Panc1 (cell line): ENCODE results near the gene ASF1B. TPM values are rescaled to one million over a fixed set of nuclear protein-coding genes. Genes with fewer than 3 reads are reported as not detected.

Source experiments
- ATAC-seq: fragments of 200-7000 bp; cut with Tn5 transposase; 2 replicates; pipeline ENCODE4 v1.9.1; 2020; ENCODE audit warnings: mild to moderate bottlenecking, moderate library complexity
- BruUV-seq: library from RNA; stranded (reverse); fragments of 400-500 nt; replicated peaks from 2 replicates; lab custom pipeline; 2021; lab: Mats Ljungman, UMichigan
- CTCF ChIA-PET: fragments of 300-600 bp; sonication (Branson Sonifier 250); formaldehyde crosslinking; loops from one replicate; lab custom pipeline; 2022; ENCODE audit warnings: antibody characterized with exemption; lab: Charles Lee
- POLR2A ChIA-PET: fragments of 300-600 bp; sonication (Branson Sonifier 250); formaldehyde crosslinking; loops from one replicate; lab custom pipeline; 2022; ENCODE audit warnings: antibody characterized with exemption; lab: Charles Lee
- DNase-seq: peaks from one replicate; pipeline ENCODE4 v3.0.0-alpha.2; 2010; ENCODE audit warnings: low read depth, low spot score
- H3K27ac ChIP-seq: 2 replicates; pipeline ENCODE4 v1.5.1; 2011; ENCODE audit warnings: mild to moderate bottlenecking, low read length, inconsistent platforms
- H3K27me3 ChIP-seq: fragments of 200-500 bp; sonication (Bioruptor generic); 2 replicates; pipeline ENCODE4 v1.6.0; 2014; ENCODE audit warnings: low read length, inconsistent platforms; ENCODE audit not compliant: control insufficient read depth, insufficient read depth
- H3K36me3 ChIP-seq: fragments of 200-500 bp; sonication (Bioruptor generic); 2 replicates; pipeline ENCODE4 v1.5.1; 2014; ENCODE audit warnings: inconsistent platforms, mild to moderate bottlenecking, low read length, moderate library complexity; ENCODE audit not compliant: control insufficient read depth, insufficient read depth
- H3K4me1 ChIP-seq: 2 replicates; pipeline ENCODE4 v1.5.1; 2011; ENCODE audit warnings: inconsistent platforms, mild to moderate bottlenecking, low read length, moderate library complexity; ENCODE audit not compliant: control insufficient read depth, insufficient read depth
- H3K4me3 ChIP-seq, 2 experiments: 2 replicates each; pipeline ENCODE4 v1.5.1; 2011 to 2012; ENCODE audit warnings: low read depth in 2 of 2, low read length in 2 of 2, mild to moderate bottlenecking in 2 of 2, inconsistent platforms in 1 of 2, moderate library complexity in 1 of 2
- H3K9me3 ChIP-seq: fragments of 200-500 bp; sonication (Bioruptor generic); 2 replicates; pipeline ENCODE4 v1.5.1; 2014; ENCODE audit warnings: low read depth, mild to moderate bottlenecking, inconsistent platforms, low read length, moderate library complexity; ENCODE audit not compliant: control insufficient read depth, insufficient read depth
- POLR2AphosphoS5 ChIP-seq: IDR thresholded peaks from 2 replicates; pipeline ENCODE4 v1.6.1; 2012; ENCODE audit warnings: mild to moderate bottlenecking, low read depth, low read length, moderate library complexity
- SIN3A ChIP-seq: IDR thresholded peaks from 2 replicates; pipeline ENCODE4 v1.6.1; 2012; ENCODE audit warnings: low read depth, mild to moderate bottlenecking, low read length, moderate library complexity, borderline replicate concordance; ENCODE audit not compliant: insufficient read depth
- TCF7L2 ChIP-seq: IDR thresholded peaks from 2 replicates; pipeline ENCODE4 v1.6.1; 2011; ENCODE audit warnings: mild to moderate bottlenecking, low read depth, low read length, inconsistent platforms
- in situ Hi-C: cut with HindIII; loops from 2 replicates; pipeline ENCODE4 v1.10.0; 2016; ENCODE audit warnings: low sequenced_read_pairs, low pct_unique_long_range_greater_than_20kb
- intact Hi-C: fragments of 100-400 bp; cut with micrococcal nuclease; formaldehyde crosslinking; loops from one replicate; pipeline ENCODE4 v1.10.0; 2022; ENCODE audit not compliant: unreplicated experiment
- total RNA-seq: library from RNA; stranded (reverse); gene quantifications from one replicate; pipeline ENCODE4 v1.2.1, GENCODE V29; 2021; ENCODE audit not compliant: unreplicated experiment
- TF ChIP-seq, protein P1 (sequence below): fragments of 450-650 bp; IDR thresholded peaks from 2 replicates; pipeline ENCODE4 v1.5.1; 2017; ENCODE audit warnings: mild to moderate bottlenecking
- TF ChIP-seq, protein P2 (sequence below), 2 experiments: IDR thresholded peaks; 2 replicates each; pipeline ENCODE4 v1.6.1; 2011 to 2012; ENCODE audit warnings: low read depth in 2 of 2, control low read depth in 1 of 2, low read length in 1 of 2, mild to moderate bottlenecking in 1 of 2, moderate library complexity in 1 of 2; ENCODE audit not compliant: insufficient read depth in 1 of 2

The ASF1B gene
- total RNA-seq, 1 experiment from 2014 or later = 35.4 TPM

DNA sequence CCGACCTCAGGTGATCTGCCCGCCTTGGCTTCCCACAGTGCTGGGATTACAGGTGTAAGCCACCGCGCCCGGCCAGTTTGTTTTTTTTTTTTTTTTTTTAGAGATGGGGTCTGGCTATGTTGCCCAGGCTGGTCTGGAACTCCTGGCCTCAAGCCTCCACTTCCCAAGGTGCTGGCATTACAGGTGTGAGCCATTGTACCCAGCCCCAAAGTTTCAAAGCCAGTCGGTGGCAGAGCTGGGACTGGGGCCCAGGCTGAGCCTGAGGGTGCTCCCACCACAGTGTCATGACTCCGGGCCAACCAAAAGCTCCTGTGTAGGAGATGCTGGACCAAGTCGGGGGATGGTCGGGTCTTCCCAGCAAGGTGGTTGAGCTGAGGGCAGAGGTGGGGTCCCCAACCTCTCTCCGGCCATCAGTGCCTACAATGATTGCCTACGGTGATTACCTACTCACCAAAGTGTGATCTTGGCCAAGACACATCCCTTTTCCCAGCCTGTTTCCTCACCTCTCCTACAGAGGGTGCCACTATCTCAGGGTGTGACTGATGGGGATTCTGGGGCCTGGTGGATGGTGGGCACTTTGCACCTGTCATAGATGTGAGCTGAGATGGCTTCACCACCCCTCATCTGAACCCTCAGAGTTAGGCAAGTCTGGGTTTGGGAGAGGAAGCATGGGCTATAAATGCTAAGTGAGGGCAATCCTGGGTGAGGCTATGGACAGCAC lies 40.0 kb downstream of the ASF1B start:
- Histone ChIP-seq H3K27me3 (no peaks in the 10 kb centered on the region), H3K36me3 (no peaks in the 10 kb centered on the region), H3K4me1 (peaks cover 4% of the 10 kb centered on the region), H3K27ac (no peak overlapping the region), H3K9me3 (peaks cover 3% of the 10 kb centered on the region; the same call in 1 of the 2 replicates), H3K4me3 (no peak overlapping the region)
- DNase-seq (no peak), ATAC-seq (no peak; the same call in 1 of the 2 replicates)
- intact Hi-C loops = no loop called here
- no peak for TF ChIP-seq POLR2AphosphoS5
- TF ChIP-seq, protein P1, sequence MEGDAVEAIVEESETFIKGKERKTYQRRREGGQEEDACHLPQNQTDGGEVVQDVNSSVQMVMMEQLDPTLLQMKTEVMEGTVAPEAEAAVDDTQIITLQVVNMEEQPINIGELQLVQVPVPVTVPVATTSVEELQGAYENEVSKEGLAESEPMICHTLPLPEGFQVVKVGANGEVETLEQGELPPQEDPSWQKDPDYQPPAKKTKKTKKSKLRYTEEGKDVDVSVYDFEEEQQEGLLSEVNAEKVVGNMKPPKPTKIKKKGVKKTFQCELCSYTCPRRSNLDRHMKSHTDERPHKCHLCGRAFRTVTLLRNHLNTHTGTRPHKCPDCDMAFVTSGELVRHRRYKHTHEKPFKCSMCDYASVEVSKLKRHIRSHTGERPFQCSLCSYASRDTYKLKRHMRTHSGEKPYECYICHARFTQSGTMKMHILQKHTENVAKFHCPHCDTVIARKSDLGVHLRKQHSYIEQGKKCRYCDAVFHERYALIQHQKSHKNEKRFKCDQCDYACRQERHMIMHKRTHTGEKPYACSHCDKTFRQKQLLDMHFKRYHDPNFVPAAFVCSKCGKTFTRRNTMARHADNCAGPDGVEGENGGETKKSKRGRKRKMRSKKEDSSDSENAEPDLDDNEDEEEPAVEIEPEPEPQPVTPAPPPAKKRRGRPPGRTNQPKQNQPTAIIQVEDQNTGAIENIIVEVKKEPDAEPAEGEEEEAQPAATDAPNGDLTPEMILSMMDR = peak; percentile 36
- ChIA-PET CTCF (no interaction called here), POLR2A (no interaction called here)
- BruUV-seq = no TSS peak
- in situ Hi-C loops = no loop called here

DNA sequence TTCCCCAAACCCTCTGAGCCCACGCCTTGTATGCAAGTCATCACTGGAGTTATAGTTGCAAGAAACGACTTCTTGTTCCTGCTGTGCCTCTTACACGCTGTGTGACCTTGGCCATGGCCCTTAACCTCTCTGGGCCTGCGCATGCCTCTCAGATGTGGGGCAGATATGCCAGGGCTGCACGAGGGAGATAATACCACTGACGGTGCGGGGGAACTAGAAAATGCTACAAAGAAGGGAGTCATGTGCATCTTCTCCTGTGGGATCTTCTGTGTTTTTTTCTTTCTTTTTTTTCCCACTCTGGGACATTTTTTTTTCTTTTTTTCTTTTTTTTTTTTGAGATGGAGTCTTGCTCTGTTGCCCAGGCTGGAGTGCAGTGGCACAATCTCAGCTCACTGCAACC lies 41.5 kb downstream of the ASF1B start:
- Histone ChIP-seq H3K36me3 (no peaks in the 10 kb centered on the region), H3K27ac (no peak overlapping the region), H3K4me1 (peaks cover 4% of the 10 kb centered on the region), H3K9me3 (peaks cover 3% of the 10 kb centered on the region; the same call in 1 of the 2 replicates), H3K4me3 (no peak overlapping the region), H3K27me3 (no peaks in the 10 kb centered on the region)
- BruUV-seq = TSS peak; percentile 61
- DNase-seq (no peak), ATAC-seq (no peak)
- in situ Hi-C loops (no loop called here), intact Hi-C loops (no loop called here)
- ChIA-PET CTCF (no interaction called here), POLR2A (no interaction called here)
- no peak for TF ChIP-seq POLR2AphosphoS5
- TF ChIP-seq TCF7L2 = no peak
- no peak for TF ChIP-seq SIN3A
- TF ChIP-seq, protein P2, sequence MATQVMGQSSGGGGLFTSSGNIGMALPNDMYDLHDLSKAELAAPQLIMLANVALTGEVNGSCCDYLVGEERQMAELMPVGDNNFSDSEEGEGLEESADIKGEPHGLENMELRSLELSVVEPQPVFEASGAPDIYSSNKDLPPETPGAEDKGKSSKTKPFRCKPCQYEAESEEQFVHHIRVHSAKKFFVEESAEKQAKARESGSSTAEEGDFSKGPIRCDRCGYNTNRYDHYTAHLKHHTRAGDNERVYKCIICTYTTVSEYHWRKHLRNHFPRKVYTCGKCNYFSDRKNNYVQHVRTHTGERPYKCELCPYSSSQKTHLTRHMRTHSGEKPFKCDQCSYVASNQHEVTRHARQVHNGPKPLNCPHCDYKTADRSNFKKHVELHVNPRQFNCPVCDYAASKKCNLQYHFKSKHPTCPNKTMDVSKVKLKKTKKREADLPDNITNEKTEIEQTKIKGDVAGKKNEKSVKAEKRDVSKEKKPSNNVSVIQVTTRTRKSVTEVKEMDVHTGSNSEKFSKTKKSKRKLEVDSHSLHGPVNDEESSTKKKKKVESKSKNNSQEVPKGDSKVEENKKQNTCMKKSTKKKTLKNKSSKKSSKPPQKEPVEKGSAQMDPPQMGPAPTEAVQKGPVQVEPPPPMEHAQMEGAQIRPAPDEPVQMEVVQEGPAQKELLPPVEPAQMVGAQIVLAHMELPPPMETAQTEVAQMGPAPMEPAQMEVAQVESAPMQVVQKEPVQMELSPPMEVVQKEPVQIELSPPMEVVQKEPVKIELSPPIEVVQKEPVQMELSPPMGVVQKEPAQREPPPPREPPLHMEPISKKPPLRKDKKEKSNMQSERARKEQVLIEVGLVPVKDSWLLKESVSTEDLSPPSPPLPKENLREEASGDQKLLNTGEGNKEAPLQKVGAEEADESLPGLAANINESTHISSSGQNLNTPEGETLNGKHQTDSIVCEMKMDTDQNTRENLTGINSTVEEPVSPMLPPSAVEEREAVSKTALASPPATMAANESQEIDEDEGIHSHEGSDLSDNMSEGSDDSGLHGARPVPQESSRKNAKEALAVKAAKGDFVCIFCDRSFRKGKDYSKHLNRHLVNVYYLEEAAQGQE (IDR thresholded peaks at IDR 0.05; ENCODE audit: insufficient read depth in 1 of 2, low read depth in 2 of 2, low read length in 1 of 2) = no peak
- TF ChIP-seq, protein P1 = no peak
